ENCODE measurements around the gene C2orf15.

GRCh38 chr2:99127981-99128380, 13.5 kb upstream of the C2orf15 start:
- no peak for TF ChIP-seq EZH2 (IDR thresholded peaks at IDR 0.05; ENCODE audit: borderline replicate concordance, low read depth, low read length, poor library complexity, severe bottlenecking)
- TF ChIP-seq CTCF (conservative IDR thresholded peaks at IDR 0.05; ENCODE audit: low read depth, low read length): no peak
